GM21723 (cell line): ENCODE data around the gene RASA3.

Experiments
- ATAC-seq: cut with Tn5 transposase; IDR thresholded peaks from one replicate; pipeline ENCODE4 v1.9.1; 2021; ENCODE audit warnings: mild to moderate bottlenecking, moderate library complexity; ENCODE audit not compliant: unreplicated experiment

RASA3 gene

DNA sequence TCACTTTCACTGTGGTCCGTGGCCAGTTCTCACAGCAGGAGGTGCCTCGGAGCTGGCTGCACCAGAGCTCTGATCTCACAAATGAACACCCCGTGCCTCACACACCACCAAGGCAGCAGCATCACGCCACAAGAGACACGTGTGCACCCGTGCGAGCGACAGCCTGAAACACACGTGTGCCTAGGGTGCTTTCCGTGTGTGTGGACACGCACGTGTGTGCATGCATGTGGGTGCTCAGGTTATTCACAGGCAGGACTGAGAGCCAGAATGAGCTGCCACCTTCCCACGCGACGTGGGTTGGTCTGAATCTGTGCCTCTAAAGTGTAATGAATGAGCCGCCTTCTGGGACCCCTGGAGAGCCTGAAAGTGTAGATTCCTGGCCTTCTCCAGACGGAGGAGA, 90.9 kb downstream of the RASA3 start:
- ATAC-seq: no peak

- ATAC-seq: no peak
Observed at GRCh38 chr13:114039471-114040141, 92.8 kb downstream of the RASA3 start.

GRCh38 chr13:114038900-114039299, 93.5 kb downstream of the RASA3 start:
- ATAC-seq: no peak

GRCh38 chr13:114038211-114038613, 94.2 kb downstream of the RASA3 start:
- no peak for ATAC-seq

GRCh38 chr13:114037674-114038073, 94.7 kb downstream of the RASA3 start:
- ATAC-seq: no peak

- ATAC-seq: no peak
Observed at GRCh38 chr13:114035583-114036531, 96.6 kb downstream of the RASA3 start.

DNA sequence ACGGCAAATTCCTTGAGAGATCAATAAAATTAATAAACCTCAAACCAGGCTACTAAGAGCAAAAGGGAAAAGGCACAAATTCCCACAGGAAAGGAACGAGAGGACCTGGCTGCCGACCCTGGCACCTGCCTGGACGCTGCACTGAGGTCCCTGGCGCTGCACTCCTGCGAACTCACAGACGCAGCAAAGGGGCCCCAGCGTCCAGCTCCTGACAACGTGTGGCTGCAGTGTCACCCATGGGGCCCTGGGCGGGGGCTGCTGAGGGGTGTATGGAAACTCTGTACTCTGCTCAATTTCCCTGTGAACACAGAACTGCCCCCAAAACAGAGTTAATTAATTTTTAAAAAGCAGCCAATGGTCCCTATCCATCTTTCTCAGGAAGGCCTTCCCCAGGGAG, 97.2 kb downstream of the RASA3 start:
- ATAC-seq: no peak

DNA sequence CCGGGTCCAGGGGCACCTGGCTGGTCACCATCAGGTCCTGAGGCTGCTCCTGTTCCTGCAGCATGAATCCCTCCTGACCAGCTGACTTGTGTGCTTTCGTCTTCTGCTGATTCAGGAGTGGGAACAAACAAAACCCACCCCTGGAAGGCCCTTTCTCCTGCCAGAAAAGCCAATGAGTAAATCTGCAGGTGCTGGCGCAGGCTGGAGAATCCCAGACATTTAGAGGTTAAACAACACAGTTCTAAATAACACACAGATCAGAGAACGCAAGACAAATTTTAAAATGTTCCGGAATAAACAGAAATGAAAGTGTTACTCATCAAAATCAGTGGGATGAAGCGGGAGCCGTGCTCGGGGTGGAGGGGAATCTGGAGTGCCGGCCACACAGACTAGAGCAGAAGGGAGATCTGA, 97.9 kb downstream of the RASA3 start:
- no peak for ATAC-seq

DNA sequence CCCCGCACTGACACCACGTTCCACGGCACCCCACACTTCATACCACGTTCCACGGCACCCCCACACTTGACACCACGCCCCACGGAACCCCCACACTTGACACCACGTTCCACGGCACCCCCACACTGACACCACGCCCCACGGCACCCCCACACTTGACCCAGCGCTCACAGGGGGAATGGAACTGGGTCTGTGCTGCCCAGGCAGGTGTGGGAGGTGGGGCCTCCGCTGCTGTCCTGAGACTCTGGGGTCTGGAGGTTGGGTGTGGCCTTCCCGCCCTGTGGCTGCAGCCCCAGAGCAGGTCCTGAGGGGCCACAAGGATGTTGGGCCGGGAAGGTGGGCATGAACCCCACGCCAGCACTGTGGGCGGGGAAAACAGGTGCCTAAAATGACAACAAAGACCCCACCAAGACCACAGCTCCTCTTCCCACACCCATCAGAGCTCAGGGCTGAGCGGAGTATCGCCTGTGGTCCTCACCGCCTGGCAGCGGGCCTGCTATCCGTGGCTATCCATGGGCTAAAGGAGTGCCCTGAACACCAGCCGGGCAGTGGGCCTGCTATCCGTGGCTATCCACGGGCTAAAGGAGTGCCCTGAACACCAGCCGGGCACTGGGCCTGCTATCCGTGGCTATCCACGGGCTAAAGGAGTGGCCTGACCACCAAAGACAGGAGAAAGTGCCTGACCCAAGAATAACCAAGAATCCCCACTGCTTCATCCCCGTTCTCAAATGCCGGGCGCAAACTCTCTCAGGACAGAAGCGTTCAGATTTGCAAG, 98.7 kb downstream of the RASA3 start:
- no peak for ATAC-seq

GRCh38 chr13:114032126-114032799, 100.2 kb downstream of the RASA3 start:
- ATAC-seq: no peak

DNA sequence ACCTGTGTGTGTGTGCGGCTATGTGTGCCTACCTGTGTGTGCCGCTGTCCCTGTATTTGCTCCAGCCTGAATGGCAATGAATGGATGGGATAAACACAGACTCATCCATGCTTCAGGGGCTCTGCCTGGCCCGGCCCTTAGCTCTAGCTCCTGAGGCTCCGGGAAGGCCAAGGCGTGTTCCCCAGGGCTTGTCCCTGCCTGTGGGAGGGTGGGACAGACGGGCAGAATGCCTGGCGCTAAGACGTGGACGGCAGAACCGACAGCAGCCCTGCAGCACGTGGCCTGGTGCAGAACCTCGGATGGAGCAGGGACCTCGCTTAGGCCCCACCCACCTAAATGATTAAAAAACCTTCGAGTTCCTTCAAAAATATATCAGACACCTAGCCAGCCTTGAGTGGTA, 100.8 kb downstream of the RASA3 start:
- ATAC-seq: no peak

- no peak for ATAC-seq
Observed at GRCh38 chr13:114030666-114031610, 101.5 kb downstream of the RASA3 start.

DNA sequence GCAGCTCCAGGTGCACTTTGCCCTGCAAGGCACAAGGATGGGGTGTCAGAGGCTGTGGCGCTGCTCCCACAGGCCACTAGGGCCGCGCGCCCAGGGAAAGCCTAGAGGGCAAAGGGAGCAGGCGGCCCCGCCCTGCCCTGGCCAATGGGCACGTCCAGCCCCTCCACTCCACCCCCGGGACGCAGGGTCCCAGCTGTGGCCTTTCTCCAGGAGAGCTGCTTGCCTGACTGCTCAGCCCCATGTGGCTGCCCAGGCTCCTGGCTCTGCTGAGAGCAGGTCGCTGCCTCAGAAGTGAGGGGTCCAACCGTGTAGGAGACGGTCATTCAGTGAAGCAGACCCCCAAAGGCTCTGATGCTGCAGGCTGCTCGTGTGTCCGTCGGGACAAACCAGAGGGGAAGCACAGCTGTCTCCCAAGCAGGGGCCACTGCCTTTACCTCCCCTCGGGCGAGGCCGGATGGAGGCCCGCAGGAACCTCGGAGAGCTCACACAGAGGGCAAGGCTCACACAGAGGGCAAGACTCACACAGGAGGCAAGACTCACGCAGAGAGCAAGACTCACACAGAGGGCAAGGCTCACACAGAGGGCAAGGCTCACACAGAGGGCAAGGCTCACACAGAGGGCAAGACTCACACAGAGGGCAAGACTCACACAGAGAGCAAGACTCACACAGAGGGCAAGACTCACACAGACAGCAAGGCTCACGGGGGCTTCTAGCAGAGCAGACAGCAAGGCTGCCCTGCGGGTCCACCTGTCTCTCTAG, 102.4 kb downstream of the RASA3 start:
- no peak for ATAC-seq

GRCh38 chr13:114027826-114028225, 104.6 kb downstream of the RASA3 start:
- no peak for ATAC-seq

GRCh38 chr13:114027046-114027715, 105.2 kb downstream of the RASA3 start:
- no peak for ATAC-seq

DNA sequence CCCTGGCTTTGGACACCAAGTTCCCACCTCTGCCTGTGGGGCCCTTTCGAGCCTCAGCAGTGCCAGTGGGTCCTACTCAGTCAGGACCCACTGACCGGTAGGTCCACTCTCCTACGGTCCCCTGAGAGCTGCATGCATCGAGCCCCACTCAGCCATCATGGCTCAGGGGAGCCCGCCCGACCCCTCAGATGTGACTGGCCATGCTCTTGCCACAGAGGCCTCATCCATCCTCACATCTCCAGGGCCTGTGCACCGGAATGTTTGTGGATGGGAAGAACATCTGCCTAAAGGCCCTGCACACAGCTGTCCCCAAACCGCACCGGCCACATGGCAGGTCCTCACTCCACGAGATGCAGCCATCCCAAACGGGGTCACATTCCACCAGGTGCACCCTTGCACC, 105.9 kb downstream of the RASA3 start:
- ATAC-seq: no peak

- ATAC-seq: no peak
Observed at GRCh38 chr13:114025714-114026431, 106.5 kb downstream of the RASA3 start.

- no peak for ATAC-seq
Observed at GRCh38 chr13:114025405-114025713, 107.1 kb downstream of the RASA3 start.
